ENCODE data around the gene DOC2B. TPM values are rescaled to one million over a fixed set of nuclear protein-coding genes. Genes with fewer than 3 reads are reported as not detected.
"Not testable (repeated sequence)": the region's sequence is repeated elsewhere in the genome, so short reads cannot be mapped to it uniquely, and the experiment has no call there.

Gene DOC2B
- total RNA-seq, 1 donor from 2014 or later = 23.5 TPM

DNA sequence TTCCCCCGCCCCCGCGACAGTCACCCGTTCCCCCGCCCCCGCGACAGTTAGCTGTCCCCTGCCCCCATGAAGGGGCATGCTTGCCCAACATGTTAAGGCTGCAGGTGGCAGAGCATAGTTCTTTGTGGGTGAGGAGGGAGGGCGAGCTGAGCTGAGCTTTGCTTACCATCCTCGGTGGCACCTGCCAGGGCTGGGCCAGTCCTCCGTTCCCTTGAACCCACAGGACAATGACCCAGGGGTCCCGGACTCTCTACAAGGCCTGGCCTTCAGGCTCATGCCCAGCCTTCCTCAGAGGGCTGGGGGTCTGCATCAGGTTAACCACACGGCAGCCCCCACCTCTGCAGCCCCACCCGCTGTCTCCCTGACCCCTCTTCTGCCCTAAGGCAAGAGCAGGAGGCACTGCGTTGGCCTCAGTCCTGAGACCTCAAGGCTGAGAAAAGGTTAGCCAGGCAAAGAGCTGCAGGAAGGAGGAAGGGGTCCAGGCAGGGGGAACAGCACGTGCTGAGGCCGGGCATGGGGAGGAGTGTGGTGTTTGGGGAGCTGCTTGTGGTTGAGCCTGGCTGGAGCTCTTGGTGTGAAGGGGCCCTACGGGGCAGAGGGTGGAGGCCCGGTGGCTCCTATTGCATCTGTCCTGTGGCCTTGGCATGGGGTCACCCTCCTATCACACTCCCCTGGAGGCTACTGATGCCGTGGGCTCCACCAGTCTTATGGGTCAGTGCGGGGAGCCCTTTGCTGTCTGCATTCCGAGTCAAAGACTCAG lies 11.4 kb upstream of the DOC2B start:
- no peak for DNase-seq (ENCODE audit: low spot score)

- no peak for DNase-seq (ENCODE audit: low spot score)
Measured at GRCh38 chr17:189444-189843, 8.0 kb upstream of the DOC2B start.

DNA sequence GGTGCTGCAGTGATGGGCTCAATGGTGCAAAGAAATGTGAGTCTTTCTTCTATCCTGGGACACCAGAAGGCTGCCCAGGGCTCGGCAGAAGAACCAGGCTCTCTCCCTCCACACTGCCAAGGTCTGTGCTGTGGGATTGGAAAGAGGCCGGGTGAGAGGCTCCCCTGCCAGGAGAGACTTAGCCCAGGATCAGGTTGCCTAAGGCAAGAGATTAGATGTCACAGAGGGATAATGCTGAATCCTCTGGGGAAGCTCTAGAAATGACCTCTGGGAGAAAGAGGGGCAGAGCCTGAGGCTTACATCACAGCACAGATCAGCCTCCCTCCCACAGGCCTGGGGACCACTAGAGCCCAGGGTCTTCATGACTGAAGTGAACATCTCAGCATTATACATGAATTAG lies 5.7 kb upstream of the DOC2B start:
- no peak for DNase-seq (ENCODE audit: low spot score)

- no peak for DNase-seq (ENCODE audit: low spot score)
Measured at GRCh38 chr17:185445-186138, 4.1 kb upstream of the DOC2B start.

DNA sequence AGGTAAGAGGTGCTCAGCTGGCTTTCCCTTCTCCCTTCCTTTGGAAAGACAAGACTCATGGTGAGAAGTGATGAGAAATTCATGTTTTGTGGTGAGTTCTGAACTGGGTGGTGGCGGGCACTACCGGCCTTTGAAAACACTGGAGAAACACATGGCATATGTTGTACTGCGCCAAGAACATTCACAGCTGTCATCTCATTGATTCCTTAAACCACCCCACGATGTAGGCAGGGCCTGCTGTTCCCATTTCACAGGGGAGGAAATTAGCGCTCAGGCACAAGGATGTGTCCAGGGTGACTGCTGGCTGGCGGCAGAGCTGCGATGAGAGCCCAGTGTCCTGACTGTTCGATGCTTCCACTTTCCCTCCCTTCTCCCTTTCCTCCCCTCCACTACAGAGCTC lies 1.6 kb upstream of the DOC2B start:
- no peak for DNase-seq (ENCODE audit: low spot score)

GRCh38 chr17:182050-182751 lies 751 bp upstream of the DOC2B start:
- DNase-seq (ENCODE audit: low spot score) = peak; percentile 57

- no peak for DNase-seq (ENCODE audit: low spot score)
Measured at GRCh38 chr17:180381-181244, 837 bp downstream of the DOC2B start.

- no peak for DNase-seq (ENCODE audit: low spot score)
Measured at GRCh38 chr17:179781-180380, 1.6 kb downstream of the DOC2B start.

DNA sequence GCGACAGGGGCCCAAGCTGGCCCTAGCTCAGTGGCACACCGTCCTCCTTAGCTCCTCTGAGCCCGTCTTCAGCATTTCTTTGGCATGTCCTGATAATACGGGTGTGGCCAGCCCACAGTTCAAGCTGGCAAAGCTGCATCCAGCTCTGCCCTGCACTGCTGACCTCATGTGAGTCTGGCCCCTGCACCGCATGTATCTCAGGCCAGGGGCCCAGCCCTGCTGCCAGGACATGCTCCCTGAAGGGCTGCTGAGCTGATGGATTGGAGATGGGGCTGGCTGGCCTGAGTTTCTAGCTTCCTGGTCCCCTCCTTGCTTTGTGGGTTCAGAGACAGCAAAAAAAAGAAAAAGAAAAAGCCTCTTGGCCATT lies 2.4 kb downstream of the DOC2B start:
- DNase-seq (ENCODE audit: low spot score) = no peak

DNA sequence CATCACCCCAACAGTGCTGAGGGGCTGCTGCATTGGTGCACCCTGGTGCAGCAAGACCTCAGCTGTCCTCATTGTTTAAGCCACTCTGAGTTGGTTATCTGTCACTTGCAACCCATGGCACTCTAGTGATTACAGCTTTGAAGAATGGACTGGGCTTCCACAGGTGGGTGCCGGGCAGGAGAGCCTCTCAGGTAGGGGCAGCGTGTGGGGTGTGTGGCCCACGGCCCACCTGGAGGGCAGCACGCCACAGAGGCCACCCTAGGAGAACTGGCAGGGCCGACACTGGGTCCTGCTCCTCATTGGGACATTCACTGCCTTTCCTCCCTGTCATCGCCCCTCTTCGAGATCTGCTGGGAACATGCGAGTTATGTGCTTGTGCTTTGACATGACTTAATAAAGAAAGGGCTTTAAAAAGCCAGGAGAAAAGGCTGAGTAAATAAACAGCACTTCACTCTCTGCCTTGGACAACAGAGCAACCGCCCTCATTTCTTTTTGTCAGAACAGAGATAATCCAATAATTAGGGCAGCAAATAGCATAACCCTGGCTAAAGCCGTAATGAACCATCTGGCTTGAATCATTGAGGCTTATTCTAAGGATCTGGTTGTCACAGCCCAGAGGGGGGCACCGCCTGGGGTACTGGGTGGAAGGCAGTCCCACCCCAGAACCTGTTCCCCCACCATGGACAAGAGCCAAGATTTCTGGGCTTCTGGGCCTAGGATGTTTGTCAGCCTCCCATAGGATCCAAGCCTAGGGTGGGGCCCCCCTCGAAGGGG lies 3.0 kb downstream of the DOC2B start:
- no peak for DNase-seq (ENCODE audit: low spot score)

DNA sequence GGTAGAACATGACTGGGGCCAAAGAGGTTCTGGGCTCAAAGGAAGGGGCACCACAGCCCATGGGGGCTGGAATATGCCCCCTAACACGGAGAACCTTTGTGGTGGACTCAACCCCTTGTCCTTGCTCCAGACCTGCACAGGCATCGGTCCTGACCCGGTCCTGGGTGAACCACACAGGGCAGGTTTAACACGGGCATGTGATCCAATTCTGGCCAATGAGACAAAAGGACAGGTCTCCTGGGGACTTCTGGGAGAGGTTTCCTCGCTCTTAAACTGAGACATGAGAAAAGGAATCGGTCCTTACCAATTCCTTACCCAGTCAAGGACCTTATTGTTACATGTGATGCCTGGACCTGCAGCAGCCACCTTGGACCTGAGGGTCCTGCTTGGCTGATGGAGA lies 3.7 kb downstream of the DOC2B start:
- DNase-seq (ENCODE audit: low spot score) = no peak

DNA sequence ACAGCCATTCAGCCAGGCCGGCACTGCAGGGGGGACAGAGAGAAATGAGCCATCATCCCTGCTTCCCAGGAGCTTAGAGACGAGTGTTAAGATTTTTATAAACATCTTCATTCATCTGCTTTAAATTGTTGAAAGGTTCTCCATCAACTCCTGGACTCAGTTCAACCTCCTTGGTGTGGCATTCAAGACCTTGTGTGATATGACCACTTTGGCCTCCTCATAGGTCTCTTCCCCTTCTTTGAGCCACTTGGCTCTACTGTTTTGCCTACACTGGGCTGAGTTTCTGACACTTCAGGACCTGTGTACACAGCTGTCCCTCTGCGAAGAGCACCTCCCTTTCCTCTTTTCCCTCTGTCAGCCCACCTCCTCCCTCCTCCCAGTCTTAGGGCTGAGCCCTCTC lies 4.3 kb downstream of the DOC2B start:
- no peak for DNase-seq (ENCODE audit: low spot score)

DNA sequence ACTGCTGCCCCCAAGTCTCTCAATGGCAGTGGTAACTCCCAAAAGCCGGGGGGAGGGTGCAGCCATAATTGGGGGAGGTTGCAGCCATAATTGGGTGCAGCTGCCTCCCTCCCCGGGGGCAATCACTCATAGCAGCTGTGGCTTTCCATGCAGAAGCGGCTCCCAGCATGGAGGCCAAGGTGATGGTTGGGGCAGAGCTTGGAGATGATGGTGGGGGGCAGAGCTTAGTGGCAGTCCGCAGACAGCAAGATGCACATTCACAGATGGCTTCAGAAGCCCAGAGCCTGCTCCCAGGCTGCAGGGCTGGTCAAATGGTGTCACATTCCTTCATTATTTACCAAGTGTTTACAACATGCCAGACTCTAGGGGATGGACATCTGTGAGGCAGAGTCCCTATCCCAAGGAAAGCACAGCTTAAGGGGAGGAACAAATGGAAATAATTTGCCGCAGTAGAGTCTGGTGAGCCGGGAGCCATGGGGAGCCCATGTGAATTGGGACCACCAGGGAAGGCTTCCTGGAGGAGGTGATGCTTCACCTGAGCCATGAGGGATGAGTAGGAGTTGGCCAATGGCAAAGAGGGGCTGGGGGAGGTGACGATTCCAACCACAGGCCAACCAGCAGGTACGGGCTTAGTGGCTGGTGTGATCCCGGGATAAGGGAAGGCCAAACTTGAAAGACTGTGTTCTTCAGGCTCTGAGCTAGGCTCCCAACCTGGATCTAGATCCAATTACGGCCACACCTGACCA lies 8.1 kb downstream of the DOC2B start:
- DNase-seq (ENCODE audit: low spot score) = no peak

DNA sequence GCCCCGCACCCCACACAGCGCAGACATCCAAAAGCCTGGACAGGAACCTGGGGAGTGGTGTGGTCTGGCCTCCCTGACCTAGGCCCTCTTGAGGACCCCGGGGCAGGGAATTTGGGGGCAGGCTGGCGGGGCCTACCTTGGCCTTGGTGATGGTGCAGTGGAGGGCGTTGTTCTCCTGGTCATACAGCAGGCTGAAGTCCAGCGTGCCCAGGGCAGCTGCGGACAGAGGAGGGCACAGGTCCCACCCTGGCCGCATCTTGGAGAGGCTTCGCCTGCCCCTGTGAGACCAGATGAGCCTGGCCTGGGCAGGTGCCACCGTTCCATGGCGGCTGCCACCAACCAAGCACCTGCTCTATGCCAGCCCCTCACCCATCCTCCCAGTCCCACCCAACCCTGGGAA lies 9.0 kb downstream of the DOC2B start:
- no peak for DNase-seq (ENCODE audit: low spot score)

- no peak for DNase-seq (ENCODE audit: low spot score)
Measured at GRCh38 chr17:171871-172270, 9.6 kb downstream of the DOC2B start.

- DNase-seq (ENCODE audit: low spot score) = no peak
Measured at GRCh38 chr17:170130-170670, 11.2 kb downstream of the DOC2B start.

DNA sequence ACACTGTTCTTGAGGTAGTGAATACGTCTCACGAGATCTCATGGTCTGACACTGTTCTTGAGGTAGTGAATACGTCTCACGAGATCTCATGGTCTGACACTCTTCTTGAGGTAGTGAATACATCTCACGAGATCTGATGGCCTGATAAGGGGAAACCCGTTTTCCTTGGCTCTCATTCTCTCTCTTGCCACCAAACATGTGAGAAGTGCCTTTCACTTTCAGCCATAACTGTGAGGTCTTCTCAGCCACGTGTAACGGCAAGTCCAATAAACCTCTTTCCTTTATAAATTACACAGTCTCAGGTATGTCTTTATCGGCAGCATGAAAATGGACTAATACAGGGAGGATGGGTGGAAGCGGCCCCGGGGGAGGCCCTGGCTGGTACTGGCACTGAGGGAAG lies 12.8 kb downstream of the DOC2B start:
- DNase-seq (ENCODE audit: low spot score) = not testable (repeated sequence)

DNA sequence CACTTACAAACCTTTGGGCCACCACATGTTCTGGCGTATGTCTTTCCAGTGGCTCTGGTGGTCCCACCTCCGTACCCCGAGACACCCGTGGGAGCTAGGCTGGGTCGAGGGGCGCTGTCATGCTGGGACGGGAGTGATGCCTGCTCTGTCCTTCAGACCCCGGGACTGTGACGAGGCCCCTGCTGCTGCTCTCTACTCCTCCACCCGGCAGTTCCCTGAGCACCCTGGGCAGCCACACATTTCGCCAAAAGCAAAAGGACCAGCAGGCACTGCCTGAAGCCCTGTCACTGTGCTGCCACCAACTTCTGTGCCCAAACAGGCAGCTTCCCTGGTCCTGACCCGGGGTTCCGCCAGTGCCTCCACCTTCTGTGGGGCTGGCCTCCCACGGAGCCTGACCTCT lies 15.5 kb downstream of the DOC2B start:
- no peak for DNase-seq (ENCODE audit: low spot score)

DNA sequence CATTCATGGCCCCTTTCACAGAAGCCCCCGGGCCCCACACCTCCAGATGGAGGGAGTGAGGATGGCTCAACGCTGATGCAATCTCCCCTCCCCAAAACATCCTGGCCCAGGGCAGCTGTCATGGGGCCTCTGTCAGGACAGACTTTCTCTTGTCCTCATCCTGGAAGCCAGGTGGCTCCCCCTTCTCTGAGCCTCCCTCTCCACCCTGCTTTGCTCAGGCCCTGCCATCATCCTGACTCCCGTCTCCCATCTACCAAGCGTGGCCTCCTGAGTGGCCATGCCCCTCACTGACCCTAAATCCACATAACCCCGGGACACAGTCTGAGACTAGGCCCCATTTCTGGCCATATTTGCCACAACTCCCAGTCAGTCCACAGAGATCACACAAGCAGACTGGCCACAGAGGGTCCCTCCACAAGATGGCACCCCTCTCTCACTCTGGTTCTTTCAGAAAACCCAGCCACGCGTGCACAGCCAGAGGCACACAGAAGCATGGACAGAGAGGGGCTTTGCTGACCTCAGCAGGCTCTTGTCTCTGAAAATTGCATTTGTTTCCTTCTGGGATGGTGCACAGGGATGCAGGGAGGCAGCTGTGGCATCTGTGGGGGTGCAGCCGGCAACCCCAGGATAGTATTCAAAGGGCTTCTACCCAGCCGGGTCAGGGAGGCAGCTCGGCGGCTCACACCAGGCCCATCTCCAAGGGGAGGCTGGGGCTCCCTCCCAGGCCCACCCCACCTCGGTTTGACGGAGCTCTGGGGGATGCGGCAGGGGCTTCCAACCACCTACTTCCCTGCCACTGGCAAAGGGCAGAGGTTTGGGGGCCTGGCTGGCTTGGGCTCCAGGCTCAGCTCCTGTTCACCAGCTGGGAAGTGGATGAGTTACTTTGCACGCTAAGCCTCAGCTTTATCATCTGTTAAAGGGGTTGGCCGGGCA lies 16.9 kb downstream of the DOC2B start:
- no peak for DNase-seq (ENCODE audit: low spot score)

Data from ureter (tissue), 1 donor.